WI38 (cell line): ENCODE results near the gene TMEM171.

Source experiments
- H3K4me3 ChIP-seq: 2 replicates; pipeline ENCODE4 v1.5.1; 2011; ENCODE audit warnings: low read depth, mild to moderate bottlenecking, control low read depth, low read length
- TF ChIP-seq, protein P1 (sequence below): IDR thresholded peaks from 2 replicates; pipeline ENCODE4 v1.5.1; 2012; ENCODE audit warnings: low read depth, mild to moderate bottlenecking, control low read depth, low read length

The TMEM171 gene

DNA sequence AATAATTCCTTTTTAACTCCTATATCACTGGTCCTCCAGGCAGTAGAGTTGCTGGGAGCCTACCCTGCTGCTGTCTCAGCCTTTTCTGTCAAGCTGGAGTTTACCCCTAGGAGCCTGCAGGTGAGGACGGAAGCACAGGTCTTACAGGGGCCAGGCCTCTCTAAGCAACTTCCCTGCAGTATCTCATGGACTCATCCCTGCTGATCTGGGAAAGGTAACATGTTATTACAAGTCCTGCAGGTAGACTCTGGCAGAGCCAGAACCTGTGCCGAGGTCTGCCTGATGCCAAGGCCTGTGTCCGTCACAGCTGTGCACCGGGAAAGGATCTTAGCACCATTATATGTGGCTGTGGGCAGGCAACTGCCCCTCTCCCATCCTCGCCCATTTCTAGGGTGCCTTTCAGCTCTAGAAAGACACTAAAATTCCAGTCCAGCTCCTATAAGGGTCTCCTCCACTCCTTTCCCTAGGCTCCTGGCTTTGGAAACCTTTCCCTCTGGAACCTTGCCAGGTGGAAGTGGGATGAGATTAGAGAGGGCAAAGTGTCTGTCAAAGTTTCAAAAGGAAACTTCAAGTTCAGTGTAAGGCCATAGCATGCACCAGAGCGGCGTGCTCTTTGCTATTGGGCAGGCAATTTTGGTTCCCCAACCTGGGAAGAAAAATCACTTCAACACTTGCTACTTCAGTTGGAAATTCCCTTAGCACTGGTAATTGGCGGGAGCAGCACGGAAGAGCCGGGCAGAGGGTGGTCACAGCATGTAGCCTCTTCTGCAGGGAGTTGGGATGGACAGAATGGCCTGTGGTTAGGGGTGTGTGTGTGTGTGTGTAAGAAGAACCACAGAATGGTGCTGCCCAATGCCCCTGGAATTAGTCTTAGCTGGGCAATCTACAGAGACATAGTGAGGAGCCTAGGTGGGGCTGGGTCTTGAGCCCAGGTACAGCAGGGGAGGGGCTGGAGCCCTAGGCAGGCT is 17.5 kb downstream of the TMEM171 start:
- H3K4me3 ChIP-seq = no peak overlapping the region
- TF ChIP-seq, protein P1, sequence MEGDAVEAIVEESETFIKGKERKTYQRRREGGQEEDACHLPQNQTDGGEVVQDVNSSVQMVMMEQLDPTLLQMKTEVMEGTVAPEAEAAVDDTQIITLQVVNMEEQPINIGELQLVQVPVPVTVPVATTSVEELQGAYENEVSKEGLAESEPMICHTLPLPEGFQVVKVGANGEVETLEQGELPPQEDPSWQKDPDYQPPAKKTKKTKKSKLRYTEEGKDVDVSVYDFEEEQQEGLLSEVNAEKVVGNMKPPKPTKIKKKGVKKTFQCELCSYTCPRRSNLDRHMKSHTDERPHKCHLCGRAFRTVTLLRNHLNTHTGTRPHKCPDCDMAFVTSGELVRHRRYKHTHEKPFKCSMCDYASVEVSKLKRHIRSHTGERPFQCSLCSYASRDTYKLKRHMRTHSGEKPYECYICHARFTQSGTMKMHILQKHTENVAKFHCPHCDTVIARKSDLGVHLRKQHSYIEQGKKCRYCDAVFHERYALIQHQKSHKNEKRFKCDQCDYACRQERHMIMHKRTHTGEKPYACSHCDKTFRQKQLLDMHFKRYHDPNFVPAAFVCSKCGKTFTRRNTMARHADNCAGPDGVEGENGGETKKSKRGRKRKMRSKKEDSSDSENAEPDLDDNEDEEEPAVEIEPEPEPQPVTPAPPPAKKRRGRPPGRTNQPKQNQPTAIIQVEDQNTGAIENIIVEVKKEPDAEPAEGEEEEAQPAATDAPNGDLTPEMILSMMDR = no peak

DNA sequence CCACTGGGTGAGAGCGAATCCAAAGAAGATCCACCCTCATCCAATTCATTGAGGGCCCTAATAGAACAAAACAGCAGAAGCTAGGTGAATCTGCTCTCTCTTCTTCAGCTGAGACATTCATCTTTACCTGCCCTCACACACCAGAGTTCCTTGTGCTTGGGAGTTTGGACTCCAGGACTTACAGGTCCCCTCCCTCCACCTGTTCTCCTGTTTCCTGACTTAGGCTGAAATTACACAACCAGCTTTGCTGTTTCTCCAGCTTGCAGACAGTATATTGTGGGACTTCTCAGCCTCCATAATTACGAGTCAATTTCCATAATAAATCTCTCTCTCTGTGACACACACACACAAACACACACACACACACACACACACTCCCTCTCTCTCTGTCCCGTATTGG is 19.1 kb downstream of the TMEM171 start:
- H3K4me3 ChIP-seq = no peak overlapping the region
- TF ChIP-seq, protein P1 = no peak

DNA sequence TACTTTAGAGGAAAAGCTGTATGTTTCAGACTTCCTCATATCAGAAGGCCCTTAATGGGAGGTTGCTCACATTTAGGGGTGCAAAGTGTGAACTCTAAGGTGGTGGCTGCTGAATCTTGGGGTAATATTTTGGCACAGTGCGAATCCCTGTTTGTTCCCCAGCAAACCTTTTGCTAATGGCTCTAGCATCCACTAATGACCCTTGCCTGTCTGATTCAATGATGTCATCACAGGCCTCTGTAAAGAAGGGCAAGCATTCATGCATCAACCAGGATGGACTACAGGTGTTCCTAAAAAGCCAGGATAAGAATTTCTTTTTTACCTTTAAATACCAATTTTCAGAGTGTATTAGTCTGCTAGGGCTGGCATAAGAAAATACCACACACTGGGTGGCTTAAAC is 20.4 kb downstream of the TMEM171 start:
- TF ChIP-seq, protein P1 = no peak
- no peak overlapping the region for H3K4me3 ChIP-seq

DNA sequence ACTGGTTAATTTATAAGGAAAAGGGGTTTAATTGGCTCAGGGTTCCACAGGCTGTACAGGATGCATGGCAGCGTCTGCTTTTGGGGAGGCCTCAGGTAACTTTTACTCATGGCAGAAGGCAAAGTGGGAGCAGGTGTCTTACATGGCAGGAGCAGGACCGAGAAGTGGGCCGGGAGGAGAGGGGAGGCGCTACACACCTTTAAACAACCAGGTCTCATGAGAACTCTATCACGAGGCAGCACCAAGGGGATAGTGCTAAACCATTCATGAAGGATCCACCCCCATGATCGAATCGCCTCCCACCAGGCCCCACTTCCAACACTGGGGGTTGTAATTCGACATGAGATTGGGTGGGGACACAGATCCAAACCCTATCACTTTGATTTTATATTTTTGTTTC is 21.7 kb downstream of the TMEM171 start:
- TF ChIP-seq, protein P1 = no peak
- H3K4me3 ChIP-seq = no peak overlapping the region

DNA sequence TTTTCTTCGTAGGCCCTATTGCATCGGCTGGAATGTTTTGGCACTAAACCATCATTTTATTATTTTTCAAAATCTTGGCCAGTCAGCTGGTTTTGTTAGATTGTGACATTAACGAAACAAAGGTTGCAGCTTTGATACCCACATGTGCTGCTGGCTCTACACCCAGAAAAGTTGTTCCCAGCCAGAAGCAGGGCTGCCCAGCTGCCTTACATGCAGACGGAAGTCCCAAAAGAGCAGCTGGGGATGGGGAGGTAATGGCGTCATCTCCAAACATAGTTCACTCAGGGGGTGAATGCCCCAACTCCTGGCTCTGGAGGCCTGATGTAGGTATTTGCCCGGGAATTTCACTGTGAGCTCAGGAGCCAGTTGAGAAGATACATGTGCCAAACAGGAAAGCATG is 23.3 kb downstream of the TMEM171 start:
- TF ChIP-seq, protein P1 = no peak
- H3K4me3 ChIP-seq = no peak overlapping the region

DNA sequence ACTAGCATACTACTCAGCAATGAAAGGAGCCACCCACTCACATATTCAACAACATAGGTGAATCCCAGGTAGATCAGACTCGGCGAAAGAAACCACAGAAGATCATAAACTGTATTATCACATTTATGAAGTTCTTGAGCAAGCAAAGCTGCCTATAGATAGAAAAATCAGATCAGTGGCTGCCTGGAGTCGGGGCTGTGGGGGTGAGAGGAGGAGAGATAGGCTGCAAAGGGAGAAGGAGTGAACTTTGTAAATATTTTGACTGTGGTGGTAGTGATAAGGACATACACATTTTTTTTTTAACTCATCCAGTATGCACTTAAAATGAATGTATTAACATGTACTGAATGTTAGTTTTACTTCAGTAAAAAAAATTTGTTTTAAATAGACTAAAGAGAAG is 29.2 kb downstream of the TMEM171 start:
- TF ChIP-seq, protein P1 = no peak
- no peak overlapping the region for H3K4me3 ChIP-seq

DNA sequence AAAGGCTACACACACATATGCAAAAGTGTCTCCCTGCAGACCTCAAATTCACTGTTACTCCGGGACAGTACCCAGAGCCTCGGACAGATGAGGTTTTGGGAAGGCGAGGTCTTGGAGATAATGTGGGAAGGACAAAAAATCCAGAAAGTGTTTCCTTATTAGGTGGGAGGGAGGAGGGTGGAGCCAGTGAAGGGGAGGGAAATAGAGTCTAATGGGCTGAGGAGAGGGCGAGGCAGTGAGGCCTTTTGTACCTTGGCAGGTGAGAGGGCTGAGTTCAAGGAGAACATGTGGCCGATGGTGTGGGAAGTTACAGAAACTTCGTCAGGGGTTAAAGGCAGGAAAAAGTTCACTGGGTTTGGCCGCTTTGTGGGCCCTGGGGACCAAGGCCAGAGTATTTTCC is 30.5 kb downstream of the TMEM171 start:
- TF ChIP-seq, protein P1 = no peak
- H3K4me3 ChIP-seq = no peak overlapping the region
